Subcutaneous abdominal adipose tissue (tissue), 5 donors: ENCODE data around the gene AADACL3.
A peak's percentile ranks its signal among the peaks of the same experiment; 100 is the strongest.

ENCODE experiments used
- H3K27ac ChIP-seq: one replicate; pipeline ENCODE4 v1.7.0; 2013; ENCODE audit warnings: low read depth, mild to moderate bottlenecking, inconsistent platforms, low read length, moderate library complexity
- H3K27me3 ChIP-seq, 5 donors: one replicate each; pipeline ENCODE4 v1.7.0; 2013; ENCODE audit warnings: low read length in 5 of 5, inconsistent platforms in 1 of 5; ENCODE audit not compliant: control insufficient read depth in 5 of 5, insufficient read depth in 4 of 5
- H3K36me3 ChIP-seq, 5 donors: one replicate each; pipeline ENCODE4 v1.7.0; 2013; ENCODE audit warnings: low read length in 5 of 5; ENCODE audit not compliant: control insufficient read depth in 5 of 5, insufficient read depth in 5 of 5
- H3K4me1 ChIP-seq, 5 donors: one replicate each; pipeline ENCODE4 v1.7.0; 2013; ENCODE audit warnings: low read length in 5 of 5, mild to moderate bottlenecking in 3 of 5, moderate library complexity in 1 of 5; ENCODE audit not compliant: control insufficient read depth in 5 of 5, insufficient read depth in 5 of 5
- H3K4me3 ChIP-seq, 5 donors: one replicate each; pipeline ENCODE4 v1.7.0; 2013; ENCODE audit warnings: low read length in 5 of 5, low read depth in 1 of 5
- H3K9ac ChIP-seq, 5 donors: one replicate each; pipeline ENCODE4 v1.7.0; 2013; ENCODE audit warnings: low read length in 5 of 5, mild to moderate bottlenecking in 4 of 5, moderate library complexity in 3 of 5
- H3K9me3 ChIP-seq, 5 donors: one replicate each; pipeline ENCODE4 v1.7.0; 2013; ENCODE audit warnings: low read length in 5 of 5; ENCODE audit not compliant: control insufficient read depth in 5 of 5
- donor health status: healthy.
- donor health status: healthy.
- donor health status: healthy.
- donor health status: healthy.
- donor health status: healthy.

The AADACL3 gene

DNA sequence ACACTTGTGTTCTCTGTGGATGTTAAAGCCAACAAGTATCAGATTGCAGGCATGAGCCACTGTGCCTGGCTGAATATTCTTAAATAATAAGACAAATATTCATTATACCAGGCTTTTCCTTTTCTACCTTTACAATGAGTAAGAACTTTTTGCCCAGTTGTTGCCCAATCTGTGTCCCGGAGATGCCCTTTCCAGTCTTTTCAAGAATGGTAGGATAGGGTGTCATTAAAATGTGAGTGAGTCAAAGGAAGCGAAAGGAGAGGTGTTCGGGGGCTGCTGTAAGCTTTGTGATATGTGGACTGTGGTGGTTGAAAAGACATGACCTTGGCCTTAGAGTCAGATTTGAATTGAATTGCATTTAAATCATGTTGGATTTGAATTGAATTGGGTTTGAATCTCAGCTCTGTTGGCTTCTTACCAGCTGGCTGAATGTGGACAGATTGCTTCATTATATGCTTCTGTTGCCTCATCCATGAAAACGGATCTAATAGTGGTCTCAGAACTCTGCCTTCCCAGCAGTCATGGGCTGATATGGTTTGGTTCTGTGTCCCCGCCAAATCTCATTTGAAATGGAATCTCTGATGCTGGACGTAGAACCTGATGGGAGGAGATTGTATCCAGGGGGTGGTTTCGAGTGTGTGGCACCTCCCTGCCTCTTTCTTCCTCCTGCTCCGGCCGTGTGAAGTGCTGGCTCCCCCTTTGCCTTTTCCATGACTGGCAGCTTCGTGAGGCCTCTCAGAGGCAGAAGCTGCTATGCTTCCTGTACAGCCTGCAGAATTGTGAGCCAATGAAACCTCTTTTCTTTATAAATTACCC is 22.7 kb upstream of the AADACL3 start:
- Histone ChIP-seq H3K9me3 (peaks cover 0 to 3% (median 0%) of the 10 kb centered on the region in 5 donors), H3K27me3 (no peaks in the 10 kb centered on the region), H3K9ac (peak overlapping the region in 1 of 5 donors; percentile 16), H3K4me3 (peak overlapping the region in 1 of 5 donors; percentile 28), H3K4me1 (peaks cover 0 to 12% (median 6%) of the 10 kb centered on the region in 5 donors), H3K36me3 (no peaks in the 10 kb centered on the region), H3K27ac (no peak overlapping the region)

DNA sequence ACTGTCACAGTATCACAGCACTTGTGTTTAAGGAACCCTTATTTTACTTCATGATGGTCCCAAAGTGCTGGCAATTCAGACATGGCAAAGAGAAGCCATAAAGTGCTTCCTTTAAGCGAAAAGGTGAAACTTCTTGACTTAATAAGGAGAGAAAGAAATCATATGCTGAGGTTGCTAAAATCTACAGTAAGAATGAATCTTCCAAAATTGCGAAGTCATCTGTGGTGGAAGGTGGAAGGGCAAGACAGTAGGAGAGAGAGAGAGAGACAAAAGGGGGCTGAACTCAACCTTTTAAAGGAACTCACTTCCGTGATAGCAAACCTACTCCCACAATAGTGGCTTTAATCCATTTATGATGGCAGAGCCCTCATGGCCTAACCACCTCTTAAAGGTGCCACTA is 19.3 kb upstream of the AADACL3 start:
- no peak overlapping the region for H3K9ac ChIP-seq

DNA sequence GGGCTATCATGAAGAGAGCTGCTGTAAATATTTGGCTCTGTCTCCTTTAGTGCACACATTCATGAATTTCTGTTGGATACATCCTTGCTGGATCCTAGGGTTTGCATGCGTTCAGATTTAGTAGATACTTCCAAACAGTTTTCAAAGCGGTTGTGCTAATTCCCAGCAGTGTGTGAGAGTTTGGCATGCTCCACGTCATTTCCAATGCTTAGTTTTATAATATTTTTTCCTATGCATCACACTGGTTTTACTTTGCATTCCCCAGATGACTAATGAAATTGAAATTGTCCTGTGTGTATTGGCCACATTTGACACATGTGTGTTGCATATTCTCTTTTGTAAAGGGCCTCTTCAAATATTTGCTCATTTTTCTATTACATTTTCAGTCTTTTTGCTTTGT is 18.5 kb upstream of the AADACL3 start:
- Histone ChIP-seq H3K9ac (no peak overlapping the region), H3K27me3 (no peaks in the 10 kb centered on the region), H3K4me1 (peaks cover 0 to 11% (median 6%) of the 10 kb centered on the region in 5 donors), H3K27ac (no peak overlapping the region), H3K4me3 (no peak overlapping the region), H3K36me3 (no peaks in the 10 kb centered on the region), H3K9me3 (peaks cover 0 to 3% (median 2%) of the 10 kb centered on the region in 5 donors)

More for the DNA sequence above, 19.3 kb upstream of the AADACL3 start:
- no peaks in the 10 kb centered on the region for H3K27me3 ChIP-seq
- no peaks in the 10 kb centered on the region for H3K36me3 ChIP-seq
- no peak overlapping the region for H3K4me3 ChIP-seq
- peaks cover 0 to 12% (median 6%) of the 10 kb centered on the region in 5 donors for H3K4me1 ChIP-seq
- H3K9me3 ChIP-seq: peaks cover 0 to 3% (median 0%) of the 10 kb centered on the region in 5 donors
- no peak overlapping the region for H3K27ac ChIP-seq

DNA sequence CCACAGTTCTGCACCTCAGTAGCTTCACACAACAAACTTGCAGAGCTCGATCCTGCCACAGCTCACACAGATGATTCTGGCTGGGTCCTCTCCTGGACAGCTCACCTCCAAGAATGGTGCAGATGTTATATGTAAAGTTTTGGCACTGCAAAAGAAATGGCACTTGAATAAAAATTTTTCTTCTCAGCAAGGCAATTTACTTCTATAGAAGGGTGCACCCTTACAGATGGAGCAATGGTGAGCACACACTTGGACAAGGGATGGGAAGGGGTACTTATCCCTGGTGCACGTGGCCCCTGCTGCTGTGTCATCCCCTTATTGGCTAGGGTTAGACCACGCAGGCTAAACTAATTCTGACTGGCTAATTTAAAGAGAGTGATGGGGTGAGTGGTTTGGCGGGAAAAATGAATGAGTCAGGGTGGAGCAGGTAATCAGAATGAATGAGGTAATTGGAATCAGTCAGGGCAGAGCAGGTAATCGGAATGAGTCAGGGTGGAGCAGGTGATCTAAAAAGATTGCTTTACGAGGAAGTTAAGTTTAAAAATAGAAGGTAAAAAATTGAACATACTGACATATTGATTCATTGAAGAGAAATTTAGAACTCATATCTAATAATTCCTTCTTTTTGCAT is 12.0 kb upstream of the AADACL3 start:
- Histone ChIP-seq H3K27ac (no peak overlapping the region), H3K4me3 (no peak overlapping the region), H3K9ac (no peak overlapping the region), H3K36me3 (no peaks in the 10 kb centered on the region), H3K27me3 (no peaks in the 10 kb centered on the region), H3K4me1 (peaks cover 0 to 6% (median 4%) of the 10 kb centered on the region in 5 donors), H3K9me3 (peaks cover 2 to 16% (median 12%) of the 10 kb centered on the region in 5 donors)

DNA sequence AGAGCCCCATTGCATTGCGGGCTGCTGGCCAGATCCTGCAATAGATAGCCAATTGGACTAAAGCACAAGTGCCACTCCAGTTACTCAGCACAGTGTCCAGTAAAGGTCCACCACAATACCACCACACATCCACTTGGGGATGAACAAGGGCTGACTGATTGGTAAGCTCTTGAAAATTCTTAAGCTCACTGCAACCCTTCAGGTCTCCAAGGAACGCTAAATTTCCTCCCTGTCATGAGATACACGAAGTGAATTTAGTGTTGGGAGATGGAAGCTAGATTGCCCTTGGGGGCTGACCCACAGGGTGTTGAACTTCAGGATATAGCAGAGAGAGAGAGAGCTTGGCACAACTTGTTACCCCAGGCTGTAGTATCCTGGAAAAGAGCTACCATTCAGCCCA is 9.8 kb upstream of the AADACL3 start:
- no peaks in the 10 kb centered on the region for H3K27me3 ChIP-seq
- H3K36me3 ChIP-seq: no peaks in the 10 kb centered on the region
- H3K4me3 ChIP-seq: no peak overlapping the region
- no peak overlapping the region for H3K9ac ChIP-seq
- H3K9me3 ChIP-seq: peaks cover 0 to 16% (median 12%) of the 10 kb centered on the region in 5 donors
- H3K4me1 ChIP-seq: peaks cover 0 to 15% (median 4%) of the 10 kb centered on the region in 5 donors
- H3K27ac ChIP-seq: no peak overlapping the region

DNA sequence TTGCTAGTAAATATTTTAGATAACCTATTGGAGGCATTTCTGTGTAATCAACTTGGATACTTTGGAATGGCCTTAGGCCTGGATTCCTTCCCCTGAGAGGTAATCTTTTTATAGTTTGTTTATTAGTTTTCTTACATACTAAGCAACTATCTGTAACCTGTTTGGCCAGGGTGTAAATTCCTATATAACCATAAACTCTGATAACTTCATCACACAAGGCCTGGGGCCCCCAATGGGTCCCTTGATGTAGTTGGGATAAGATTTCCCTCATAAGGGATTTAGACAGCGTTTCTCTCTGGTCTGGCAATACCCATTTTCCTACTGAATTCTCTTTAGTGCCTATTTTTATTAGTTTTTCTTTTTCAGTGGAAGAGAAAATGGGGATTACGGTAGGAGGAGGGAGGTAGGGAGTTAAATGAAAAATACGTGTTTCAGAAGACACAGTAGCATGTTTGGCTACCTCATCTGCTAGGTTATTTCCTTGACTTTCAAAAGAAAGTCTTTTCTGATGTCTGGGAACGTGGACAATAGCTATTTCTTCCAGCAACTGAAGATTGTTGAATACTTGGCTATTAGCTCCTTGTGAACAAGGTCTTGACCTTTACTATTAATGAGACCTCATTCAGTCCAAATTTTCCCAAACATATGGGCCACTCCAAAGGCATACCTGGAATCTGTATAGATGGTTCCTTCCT is 7.4 kb upstream of the AADACL3 start:
- H3K9ac ChIP-seq: no peak overlapping the region
- H3K4me1 ChIP-seq: peaks cover 0 to 28% (median 10%) of the 10 kb centered on the region in 5 donors
- H3K36me3 ChIP-seq: no peaks in the 10 kb centered on the region
- no peak overlapping the region for H3K4me3 ChIP-seq
- H3K9me3 ChIP-seq: peaks cover 0 to 12% (median 5%) of the 10 kb centered on the region in 5 donors
- H3K27ac ChIP-seq: peak overlapping the region; percentile 42
- no peaks in the 10 kb centered on the region for H3K27me3 ChIP-seq

DNA sequence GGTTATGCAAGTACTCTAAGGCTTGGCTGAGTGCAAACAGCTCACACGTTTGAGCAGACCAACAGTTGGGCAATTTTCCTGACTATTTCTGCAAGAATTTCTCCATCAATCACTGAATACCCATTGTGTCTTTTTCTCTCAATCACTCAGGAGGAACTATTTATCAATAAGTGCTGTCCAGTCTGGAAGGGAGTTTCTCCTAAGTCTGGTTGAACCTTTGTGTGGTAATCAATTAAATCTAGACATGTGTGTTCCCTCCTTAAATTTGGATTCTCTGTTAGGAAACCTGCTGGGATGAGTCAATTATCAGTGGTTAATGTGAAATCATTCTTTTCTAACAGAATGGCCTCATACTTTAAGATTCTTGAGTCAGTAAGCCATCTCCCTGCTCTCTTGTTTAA is 6.8 kb upstream of the AADACL3 start:
- Histone ChIP-seq H3K27ac (peak overlapping the region; percentile 42), H3K36me3 (no peaks in the 10 kb centered on the region), H3K27me3 (no peaks in the 10 kb centered on the region), H3K4me3 (no peak overlapping the region), H3K9me3 (peaks cover 0 to 7% (median 0%) of the 10 kb centered on the region in 5 donors), H3K9ac (no peak overlapping the region), H3K4me1 (peaks cover 0 to 28% (median 10%) of the 10 kb centered on the region in 5 donors)

DNA sequence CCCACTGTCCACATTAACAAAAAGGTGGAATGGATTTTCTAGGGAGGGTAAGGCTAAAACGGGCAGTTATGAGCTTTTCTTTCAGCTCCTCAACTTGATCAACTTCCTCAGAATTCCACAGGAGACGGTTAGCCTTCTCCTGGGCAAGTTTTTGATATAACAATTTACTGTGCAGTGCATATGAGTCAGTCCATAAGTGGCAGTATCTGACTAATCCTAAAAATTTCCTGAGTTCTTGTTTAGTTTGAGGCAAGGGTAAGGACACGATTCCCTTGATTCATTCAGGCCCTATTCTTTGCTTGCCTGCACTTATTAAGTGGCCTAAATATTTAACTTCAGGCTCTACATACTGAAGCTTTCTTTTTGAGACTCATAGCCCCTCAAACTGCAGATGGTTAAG is 6.2 kb upstream of the AADACL3 start:
- Histone ChIP-seq H3K27ac (peak overlapping the region; percentile 42), H3K9me3 (peaks cover 0 to 3% (median 0%) of the 10 kb centered on the region in 5 donors), H3K4me3 (no peak overlapping the region), H3K9ac (no peak overlapping the region), H3K36me3 (no peaks in the 10 kb centered on the region), H3K4me1 (peaks cover 0 to 29% (median 16%) of the 10 kb centered on the region in 5 donors), H3K27me3 (no peaks in the 10 kb centered on the region)

DNA sequence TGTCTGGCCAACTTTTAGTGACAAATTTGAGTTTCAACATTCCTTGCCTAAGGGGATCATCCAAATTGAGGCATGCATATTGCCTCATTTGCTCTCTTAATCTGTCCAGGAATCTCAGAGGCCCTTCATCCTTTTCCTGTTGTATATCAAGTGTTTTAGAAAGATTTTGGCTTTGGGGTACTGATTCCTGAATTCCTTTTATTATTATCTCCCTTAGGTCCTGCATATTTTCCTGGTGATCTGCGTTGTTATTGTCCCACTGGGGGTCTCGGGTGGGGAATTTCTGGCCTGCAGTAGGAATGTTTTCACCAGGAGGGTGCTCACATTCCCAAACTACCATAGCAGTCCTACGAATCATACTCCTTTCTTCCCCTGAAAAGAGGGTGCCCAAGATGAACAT is 4.4 kb upstream of the AADACL3 start:
- H3K4me3 ChIP-seq: no peak overlapping the region
- H3K9me3 ChIP-seq: no peaks in the 10 kb centered on the region
- H3K27me3 ChIP-seq: no peaks in the 10 kb centered on the region
- peaks cover 2 to 39% (median 31%) of the 10 kb centered on the region in 5 donors for H3K4me1 ChIP-seq
- no peak overlapping the region for H3K9ac ChIP-seq
- no peaks in the 10 kb centered on the region for H3K36me3 ChIP-seq
- H3K27ac ChIP-seq: peak overlapping the region; percentile 39
